HFFc6 (cell line): Measurements from ENCODE around the gene CALCOCO1. TPM values are rescaled to one million over a fixed set of nuclear protein-coding genes. Genes with fewer than 3 reads are reported as not detected.
A peak's percentile ranks its signal among the peaks of the same experiment; 100 is the strongest.

Experiments
- DNase-seq: peaks from one replicate; pipeline ENCODE4 v3.0.0-alpha.2; 2018
- H3K27ac Mint-ChIP-seq: 2 replicates; pipeline ENCODE4 v1.8.0; 2020; ENCODE audit warnings: mild to moderate bottlenecking, mixed read lengths
- H3K27me3 Mint-ChIP-seq: 2 replicates; pipeline ENCODE4 v1.8.0; 2021; ENCODE audit warnings: mild to moderate bottlenecking, moderate library complexity, mixed read lengths; ENCODE audit not compliant: insufficient read depth
- H3K36me3 Mint-ChIP-seq: 2 replicates; pipeline ENCODE4 v1.8.0; 2021; ENCODE audit warnings: low read depth, mixed read lengths
- H3K4me1 Mint-ChIP-seq: 2 replicates; pipeline ENCODE4 v1.8.0; 2020; ENCODE audit warnings: low read depth, mixed read lengths
- H3K4me3 Mint-ChIP-seq: 2 replicates; pipeline ENCODE4 v1.8.0; 2020; ENCODE audit warnings: mild to moderate bottlenecking, moderate library complexity, mixed read lengths
- H3K9me3 Mint-ChIP-seq: 2 replicates; pipeline ENCODE4 v1.8.0; 2020; ENCODE audit warnings: mild to moderate bottlenecking, mixed read lengths
- total RNA-seq, 6 experiments: library from RNA; stranded (reverse); fragmentation: NEBNext Ultra II Directional; extraction: Animal tissue kit (Norgen Biotek cat#: 25700); gene quantifications; 2 replicates in 1 of 6; 3 replicates in 5 of 6; pipeline ENCODE4 v1.2.3, GENCODE V29; 2021
- TF ChIP-seq, protein P1 (sequence below): fragments of 200-600 bp; sonication (generic); IDR thresholded peaks from 2 replicates; pipeline ENCODE4 v1.5.0; 2021; ENCODE audit warnings: antibody characterized with exemption, mild to moderate bottlenecking

CALCOCO1 gene
- total RNA-seq, 6 experiments from 2014 or later, result 77.3 to 99.3 (median 87.2) TPM

DNA sequence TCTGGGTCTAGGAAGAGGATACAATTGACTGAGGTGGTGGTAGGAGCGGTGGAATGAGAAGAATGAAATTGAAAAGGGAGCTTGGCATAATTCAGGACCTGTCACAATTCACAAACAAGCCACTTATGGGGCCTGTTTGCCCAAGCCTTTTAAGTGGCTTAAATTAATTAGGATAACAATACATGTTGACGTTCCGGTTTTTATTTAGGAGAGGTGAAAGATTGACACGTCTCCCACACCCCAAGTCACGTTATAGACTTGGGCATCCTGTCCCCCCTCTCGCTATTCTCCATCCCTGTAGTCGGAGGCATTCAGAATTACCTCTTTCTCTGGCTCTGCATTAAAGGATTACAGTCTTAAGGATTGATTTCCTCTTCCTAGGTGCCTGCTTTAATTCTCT, 954 bp upstream of the CALCOCO1 start:
- Mint-ChIP-seq H3K36me3 (peaks cover 14% of the 10 kb centered on the region; the same call in 1 of the 2 replicates), H3K27ac (peak overlapping the region; percentile 72; the same call in 1 of the 2 replicates), H3K4me1 (peaks cover 31% of the 10 kb centered on the region), H3K9me3 (no peaks in the 10 kb centered on the region), H3K27me3 (no peaks in the 10 kb centered on the region; the same call in none of the 2 replicates), H3K4me3 (peak overlapping the region; percentile 92)
- TF ChIP-seq, protein P1, sequence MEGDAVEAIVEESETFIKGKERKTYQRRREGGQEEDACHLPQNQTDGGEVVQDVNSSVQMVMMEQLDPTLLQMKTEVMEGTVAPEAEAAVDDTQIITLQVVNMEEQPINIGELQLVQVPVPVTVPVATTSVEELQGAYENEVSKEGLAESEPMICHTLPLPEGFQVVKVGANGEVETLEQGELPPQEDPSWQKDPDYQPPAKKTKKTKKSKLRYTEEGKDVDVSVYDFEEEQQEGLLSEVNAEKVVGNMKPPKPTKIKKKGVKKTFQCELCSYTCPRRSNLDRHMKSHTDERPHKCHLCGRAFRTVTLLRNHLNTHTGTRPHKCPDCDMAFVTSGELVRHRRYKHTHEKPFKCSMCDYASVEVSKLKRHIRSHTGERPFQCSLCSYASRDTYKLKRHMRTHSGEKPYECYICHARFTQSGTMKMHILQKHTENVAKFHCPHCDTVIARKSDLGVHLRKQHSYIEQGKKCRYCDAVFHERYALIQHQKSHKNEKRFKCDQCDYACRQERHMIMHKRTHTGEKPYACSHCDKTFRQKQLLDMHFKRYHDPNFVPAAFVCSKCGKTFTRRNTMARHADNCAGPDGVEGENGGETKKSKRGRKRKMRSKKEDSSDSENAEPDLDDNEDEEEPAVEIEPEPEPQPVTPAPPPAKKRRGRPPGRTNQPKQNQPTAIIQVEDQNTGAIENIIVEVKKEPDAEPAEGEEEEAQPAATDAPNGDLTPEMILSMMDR, result no peak
- DNase-seq, result no peak

DNA sequence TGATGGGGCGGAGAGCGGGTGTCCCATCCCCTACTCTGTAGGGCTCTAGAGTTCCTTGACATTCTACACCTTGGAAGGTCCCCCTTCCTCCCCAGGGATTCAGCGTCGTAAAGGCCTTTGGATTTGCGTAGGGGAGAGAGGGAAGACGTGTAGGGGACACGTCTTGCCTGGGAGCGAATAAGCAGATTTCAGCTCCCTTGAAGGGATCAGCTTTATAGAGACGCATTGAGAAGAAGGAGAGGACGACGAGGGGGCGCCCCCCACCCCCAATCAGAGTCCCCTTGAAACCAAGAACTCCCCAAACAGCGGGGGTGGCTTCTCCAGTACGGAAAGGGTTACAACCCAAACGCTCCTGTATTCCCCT, 324 bp downstream of the CALCOCO1 start:
- TF ChIP-seq, protein P1, result no peak

GRCh38 chr12:53726341-53726740, 911 bp downstream of the CALCOCO1 start:
- H3K4me1 Mint-ChIP-seq, result peaks cover 24% of the 10 kb centered on the region
- peak overlapping the region; percentile 92 for H3K4me3 Mint-ChIP-seq
- peak overlapping the region; percentile 72 for H3K27ac Mint-ChIP-seq
- H3K36me3 Mint-ChIP-seq, result peaks cover 14% of the 10 kb centered on the region; the same call in 1 of the 2 replicates
- no peaks in the 10 kb centered on the region for H3K9me3 Mint-ChIP-seq
- TF ChIP-seq, protein P1, result no peak
- no peaks in the 10 kb centered on the region; the same call in none of the 2 replicates for H3K27me3 Mint-ChIP-seq
- DNase-seq, result no peak

More for the DNA sequence above, 324 bp downstream of the CALCOCO1 start:
- Mint-ChIP-seq H3K4me3 (peak overlapping the region; percentile 92), H3K36me3 (peaks cover 14% of the 10 kb centered on the region; the same call in 1 of the 2 replicates), H3K27me3 (no peaks in the 10 kb centered on the region; the same call in none of the 2 replicates), H3K4me1 (peaks cover 24% of the 10 kb centered on the region), H3K27ac (peak overlapping the region; percentile 72), H3K9me3 (no peaks in the 10 kb centered on the region)
- no peak for DNase-seq

DNA sequence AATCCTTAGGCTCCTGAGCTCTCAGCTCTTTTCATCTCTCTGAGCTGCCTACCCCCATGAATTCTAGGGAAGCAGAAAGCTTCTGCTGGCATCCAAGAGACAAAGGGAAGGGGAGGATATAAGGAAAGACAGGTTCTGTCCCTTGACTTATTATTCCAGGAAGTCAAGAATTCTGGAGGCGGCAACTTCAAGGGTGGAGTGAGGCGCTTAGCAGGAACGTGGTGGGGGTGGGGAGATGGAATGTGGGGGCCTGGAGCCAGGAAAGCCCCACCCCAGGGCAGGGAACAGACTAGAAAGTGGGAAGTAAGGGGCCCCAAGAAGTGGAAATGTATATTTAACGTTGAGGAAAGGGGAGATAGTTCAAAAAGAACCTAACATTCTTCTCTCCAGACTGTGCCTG, 1.4 kb downstream of the CALCOCO1 start:
- Mint-ChIP-seq H3K27me3 (no peaks in the 10 kb centered on the region; the same call in none of the 2 replicates), H3K4me1 (peaks cover 24% of the 10 kb centered on the region), H3K4me3 (peak overlapping the region; percentile 92), H3K36me3 (peaks cover 14% of the 10 kb centered on the region; the same call in 1 of the 2 replicates), H3K27ac (peak overlapping the region; percentile 72), H3K9me3 (no peaks in the 10 kb centered on the region)
- DNase-seq, result no peak
- TF ChIP-seq, protein P1, result no peak

GRCh38 chr12:53722450-53723041, 4.7 kb downstream of the CALCOCO1 start:
- H3K36me3 Mint-ChIP-seq, result peaks cover 21% of the 10 kb centered on the region
- H3K27me3 Mint-ChIP-seq, result no peaks in the 10 kb centered on the region; the same call in 1 of the 2 replicates
- TF ChIP-seq, protein P1, result no peak
- no peak for DNase-seq
- peaks cover 17% of the 10 kb centered on the region for H3K4me1 Mint-ChIP-seq
- no peak overlapping the region for H3K27ac Mint-ChIP-seq
- no peak overlapping the region for H3K4me3 Mint-ChIP-seq
- no peaks in the 10 kb centered on the region for H3K9me3 Mint-ChIP-seq
